Measurements from ENCODE around the gene LDLRAD3.

LDLRAD3 gene

DNA sequence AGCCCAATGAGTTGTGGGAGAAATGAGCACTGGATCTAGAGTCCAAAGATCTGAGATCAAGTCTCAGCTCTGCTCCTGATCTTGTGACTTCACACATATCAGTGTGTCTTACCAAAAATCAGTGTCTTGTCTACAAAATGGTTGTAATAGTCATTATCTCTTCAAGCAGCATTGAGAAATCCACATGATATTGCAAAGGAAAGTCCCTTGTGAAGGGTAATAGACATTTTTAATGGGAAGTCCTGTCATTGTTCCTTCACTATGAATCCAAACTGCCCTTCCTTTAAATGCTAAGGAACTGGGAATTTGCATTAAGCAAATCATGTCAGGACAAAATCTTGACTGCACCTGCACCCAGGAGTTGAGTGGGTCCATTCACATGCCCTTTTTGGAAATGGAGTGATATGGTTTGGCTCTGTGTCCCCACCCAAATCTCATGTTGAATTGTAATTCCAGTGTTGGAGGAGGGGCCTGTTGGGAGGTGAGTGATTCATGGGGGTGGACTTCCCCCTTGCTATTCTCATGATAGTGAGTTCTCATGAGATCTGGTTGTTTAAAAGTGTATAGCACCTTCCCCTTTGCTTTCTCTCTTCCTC is 294.3 kb downstream of the LDLRAD3 start:
- no peak for DNase-seq (ENCODE audit: low read depth in 2 of 2)

DNA sequence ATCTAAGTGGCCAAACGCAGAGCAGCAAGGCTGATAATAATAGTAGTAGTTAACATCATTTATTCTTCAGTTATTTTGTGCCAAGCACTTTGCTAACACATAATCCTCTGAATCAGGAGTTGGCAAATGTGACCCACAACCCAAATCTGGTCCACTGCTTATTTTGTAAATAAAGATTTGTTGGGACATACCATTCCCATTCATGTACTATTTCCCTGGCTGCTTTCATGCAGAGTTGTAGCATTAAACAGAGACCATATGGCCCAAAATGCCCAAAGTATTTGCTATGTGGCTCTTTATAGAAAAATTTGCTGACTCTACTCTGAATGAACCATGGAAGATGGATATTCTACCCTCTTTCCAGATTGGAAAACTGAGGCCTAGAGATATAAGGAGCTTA is 295.0 kb downstream of the LDLRAD3 start:
- no peak for DNase-seq (ENCODE audit: low read depth in 2 of 2)

DNA sequence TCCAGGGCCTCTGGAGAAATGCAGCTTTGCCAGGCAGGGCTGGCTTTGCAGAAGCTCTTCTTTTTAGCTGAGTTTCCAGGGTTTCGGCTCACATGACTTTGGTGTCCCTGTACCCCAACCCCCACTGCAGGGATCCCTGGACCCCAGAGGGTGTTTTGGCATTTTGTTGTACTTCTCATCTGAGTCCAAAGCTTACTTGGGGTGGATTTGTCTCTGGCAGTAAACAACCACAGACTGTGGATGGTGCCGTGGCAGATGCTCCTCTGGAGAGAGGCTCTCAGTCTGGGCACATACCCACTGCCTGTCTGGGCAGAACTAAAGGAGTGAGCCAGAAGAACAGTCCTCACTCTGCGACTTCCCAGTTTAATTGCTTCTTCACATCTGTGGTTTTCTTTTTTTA is 295.8 kb downstream of the LDLRAD3 start:
- no peak for DNase-seq (ENCODE audit: low read depth in 2 of 2)

DNA sequence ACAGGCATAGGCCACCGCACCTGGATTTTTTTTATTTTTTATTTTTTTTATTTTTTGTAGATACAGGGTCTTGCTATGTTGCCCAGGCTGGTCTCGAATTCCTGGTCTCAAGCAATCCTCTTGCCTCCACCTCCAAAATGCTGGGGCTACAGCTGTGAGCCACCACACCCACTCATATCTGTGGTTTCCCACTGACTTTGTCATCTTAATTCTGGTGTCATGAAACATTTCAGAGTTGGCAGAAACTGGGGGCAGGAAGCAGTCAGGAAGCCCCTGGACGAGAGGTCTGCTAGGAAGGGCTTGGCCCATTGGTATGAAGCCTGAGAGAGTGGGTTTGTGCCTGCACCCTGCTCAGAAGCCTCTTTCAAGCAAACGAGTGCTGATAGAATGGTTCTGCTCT is 296.3 kb downstream of the LDLRAD3 start:
- DNase-seq (ENCODE audit: low read depth in 2 of 2): no peak

DNA sequence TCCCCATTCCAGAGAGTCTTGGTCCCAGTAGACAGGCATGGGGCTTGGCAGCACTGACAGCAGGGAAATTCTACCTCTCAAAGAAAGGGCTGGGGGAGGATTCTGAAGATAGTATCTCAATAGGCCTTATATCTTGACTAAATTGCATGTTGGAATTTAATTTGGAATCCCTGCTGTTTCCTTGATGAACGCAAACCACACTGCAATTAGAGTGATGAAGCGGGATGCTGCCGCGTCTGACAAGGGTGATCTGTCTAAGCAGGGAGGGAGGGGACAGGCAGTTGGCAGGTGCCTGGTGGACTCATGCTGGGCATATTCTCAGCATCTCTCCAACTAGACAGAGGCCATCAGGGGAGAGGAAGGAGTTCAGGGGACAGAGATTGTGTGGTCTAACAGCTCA is 296.9 kb downstream of the LDLRAD3 start:
- DNase-seq (ENCODE audit: low read depth in 2 of 2): no peak

DNA sequence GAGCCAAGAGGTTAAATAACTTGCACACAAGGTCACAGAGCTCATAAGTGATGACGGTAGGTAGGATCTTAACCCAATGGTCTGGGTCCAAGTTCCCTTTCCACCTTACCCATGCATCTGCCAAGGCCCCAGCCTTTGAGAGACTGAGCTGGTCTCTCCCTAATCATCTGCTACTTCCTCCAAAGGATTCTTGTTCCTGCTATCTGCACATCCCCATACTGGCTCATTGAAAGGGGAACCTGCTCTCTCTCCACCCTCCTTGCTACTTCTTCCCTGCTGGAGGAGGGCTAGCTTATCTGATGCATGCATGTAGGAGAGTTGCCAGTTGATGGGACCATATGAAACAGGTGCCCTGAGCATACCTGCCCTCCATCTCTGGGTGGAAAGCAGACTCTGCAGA is 297.6 kb downstream of the LDLRAD3 start:
- no peak for DNase-seq (ENCODE audit: low read depth in 2 of 2)

DNA sequence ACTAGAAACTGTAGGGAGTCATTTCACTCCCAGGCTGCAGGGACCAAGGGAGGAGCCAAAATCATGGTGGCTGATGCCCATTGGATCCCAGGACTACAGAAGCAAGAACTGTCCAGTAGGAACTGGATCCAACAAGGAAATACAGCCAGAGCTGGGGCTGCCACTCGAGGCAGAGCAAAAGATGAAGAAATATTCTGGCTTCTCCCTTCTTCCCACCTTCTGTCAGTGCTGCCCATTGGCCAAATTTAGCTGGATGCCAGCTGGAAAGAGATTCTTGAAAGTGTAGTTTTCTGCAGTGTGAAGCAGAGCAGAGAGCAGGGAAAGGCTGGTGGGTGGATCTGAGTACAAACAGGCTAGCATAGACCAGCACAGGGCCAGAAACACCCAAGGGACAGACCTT is 299.8 kb downstream of the LDLRAD3 start:
- no peak for DNase-seq (ENCODE audit: low read depth in 2 of 2)

DNA sequence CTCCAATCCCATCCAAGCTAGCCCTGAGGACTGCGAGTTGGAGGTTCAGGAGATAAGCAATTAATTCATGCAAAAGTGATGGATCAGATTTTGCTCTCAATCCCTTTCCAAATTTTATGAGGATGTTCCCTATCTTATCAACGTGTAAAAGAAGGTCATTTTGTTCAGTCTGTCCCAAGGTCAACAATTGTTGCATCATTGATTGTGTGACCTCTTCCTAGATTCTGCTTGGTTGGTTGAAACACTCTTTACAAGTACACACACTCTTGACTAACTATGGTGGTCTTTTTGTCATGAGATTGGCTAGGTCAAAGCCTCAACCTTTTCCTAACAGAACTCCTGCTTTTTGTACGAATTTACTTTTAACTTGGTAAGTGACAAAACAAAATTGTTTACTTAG is 303.6 kb downstream of the LDLRAD3 start:
- no peak for DNase-seq (ENCODE audit: low read depth in 2 of 2)

DNA sequence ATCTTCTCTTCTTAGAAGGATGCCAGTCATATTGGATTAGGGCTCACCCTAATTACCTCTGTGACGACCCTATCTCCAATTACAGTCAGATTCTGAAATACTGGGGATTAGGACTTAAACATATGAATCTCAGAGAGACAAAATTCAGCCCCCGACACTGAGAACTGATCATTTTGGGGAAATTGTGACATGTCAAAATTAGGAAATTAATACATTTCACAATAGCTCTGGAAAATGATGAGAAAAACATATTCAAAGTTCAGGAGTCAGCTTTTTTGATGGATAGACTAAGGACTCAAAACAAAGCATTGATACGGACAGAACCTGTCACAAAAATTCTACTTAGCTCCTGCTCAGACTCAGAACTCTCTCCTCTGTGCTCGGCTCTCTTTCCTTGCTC is 304.6 kb downstream of the LDLRAD3 start:
- no peak for DNase-seq (ENCODE audit: low read depth in 2 of 2)

DNA sequence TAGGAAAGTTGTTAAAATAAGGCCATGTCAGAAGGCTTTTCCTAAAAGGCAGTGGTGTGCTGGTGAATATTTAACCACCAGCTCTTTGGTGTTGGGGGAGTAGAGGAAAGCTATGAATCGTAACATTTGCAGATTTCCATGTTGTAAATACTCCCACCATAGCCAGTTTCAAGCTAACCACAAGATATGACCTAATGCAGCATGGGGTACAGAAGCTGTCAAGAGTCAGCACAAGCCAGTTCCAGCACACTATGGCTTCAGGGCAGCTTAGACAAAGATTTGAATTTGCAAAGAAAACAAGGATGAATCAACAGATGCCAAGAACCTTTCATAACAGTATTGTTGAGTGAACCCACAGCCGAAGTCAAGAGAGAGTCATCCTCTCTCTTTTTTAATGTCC is 305.4 kb downstream of the LDLRAD3 start:
- no peak for DNase-seq (ENCODE audit: low read depth in 2 of 2)

DNA sequence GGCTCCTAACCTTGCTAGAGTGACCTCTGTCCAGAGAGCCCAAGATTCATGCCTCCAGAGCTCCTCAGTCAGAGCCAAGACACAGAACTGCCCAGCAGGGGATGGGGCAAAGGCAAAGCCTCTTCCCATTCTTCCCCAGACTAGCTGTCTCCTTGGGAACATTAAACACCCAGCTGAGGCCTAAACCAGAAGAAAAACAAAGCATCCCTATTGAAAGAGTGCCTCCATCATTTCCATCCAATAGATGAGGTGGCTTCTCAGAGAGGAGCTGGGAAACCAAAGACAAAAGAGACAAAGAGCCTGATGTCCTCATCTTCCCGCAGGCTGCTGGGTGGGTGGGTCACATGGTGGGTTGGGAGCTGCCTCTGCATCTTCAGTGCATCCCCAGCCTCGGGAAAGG is 308.0 kb downstream of the LDLRAD3 start:
- no peak for DNase-seq (ENCODE audit: low read depth in 2 of 2)

DNA sequence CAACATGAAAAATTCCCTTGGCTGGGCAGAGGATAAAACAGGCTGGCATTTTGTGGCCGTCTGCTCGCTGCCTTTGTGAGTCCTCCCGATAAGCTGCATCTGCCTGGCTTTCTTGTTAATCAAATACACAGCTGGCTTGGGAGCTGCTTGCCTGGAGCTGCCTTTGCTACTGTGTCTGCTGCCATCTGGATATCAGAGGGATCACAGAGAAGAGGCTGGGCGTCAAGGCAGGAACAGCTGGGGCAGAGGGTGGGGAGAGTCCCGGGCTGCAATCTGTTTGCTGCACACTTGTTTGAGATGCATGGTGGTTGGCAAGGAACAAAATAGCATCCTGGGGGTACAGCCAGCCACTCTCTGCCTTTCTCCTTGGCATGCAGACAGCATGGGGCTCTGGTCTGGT is 309.4 kb downstream of the LDLRAD3 start:
- no peak for DNase-seq (ENCODE audit: low read depth in 2 of 2)

DNA sequence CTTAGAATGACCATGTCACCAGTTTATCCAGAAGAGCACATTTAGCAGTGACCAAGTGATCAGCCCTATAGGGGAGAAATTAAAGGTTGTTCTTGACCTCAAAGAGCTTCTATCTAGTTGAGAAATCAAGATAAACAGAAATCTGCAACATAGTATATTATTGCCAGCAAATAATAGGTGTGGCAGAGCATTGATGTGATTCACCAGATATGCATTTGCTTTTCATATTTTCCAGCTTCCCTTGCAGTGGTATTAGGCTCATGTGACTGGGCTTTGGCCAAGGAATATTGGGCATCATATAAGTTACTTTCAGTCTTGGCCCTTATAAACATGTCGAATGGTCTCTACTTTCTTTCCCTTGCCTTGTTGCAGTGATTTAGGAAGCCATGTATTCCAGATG is 310.9 kb downstream of the LDLRAD3 start:
- no peak for DNase-seq (ENCODE audit: low read depth in 2 of 2)

DNA sequence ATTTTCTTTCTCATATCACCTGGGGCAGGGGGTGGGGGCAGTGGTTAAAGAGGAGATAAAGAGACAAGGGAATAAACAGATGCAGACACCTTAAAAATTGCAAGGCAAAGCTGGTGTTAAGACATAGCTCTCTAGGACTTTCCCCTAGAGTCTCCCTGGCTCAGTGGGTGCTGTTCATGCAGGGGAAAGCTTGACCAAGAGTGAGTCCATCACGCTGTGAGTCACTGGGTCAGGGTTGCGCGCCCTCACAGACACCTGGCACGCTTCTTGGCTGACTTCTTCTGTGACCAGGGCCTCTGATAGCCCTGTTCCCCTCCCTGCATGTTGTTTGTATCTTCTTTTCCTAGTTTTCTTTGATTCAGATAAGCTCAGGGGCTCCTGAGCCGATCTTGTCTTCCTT is 313.5 kb downstream of the LDLRAD3 start:
- DNase-seq (ENCODE audit: low read depth in 2 of 2): no peak

DNA sequence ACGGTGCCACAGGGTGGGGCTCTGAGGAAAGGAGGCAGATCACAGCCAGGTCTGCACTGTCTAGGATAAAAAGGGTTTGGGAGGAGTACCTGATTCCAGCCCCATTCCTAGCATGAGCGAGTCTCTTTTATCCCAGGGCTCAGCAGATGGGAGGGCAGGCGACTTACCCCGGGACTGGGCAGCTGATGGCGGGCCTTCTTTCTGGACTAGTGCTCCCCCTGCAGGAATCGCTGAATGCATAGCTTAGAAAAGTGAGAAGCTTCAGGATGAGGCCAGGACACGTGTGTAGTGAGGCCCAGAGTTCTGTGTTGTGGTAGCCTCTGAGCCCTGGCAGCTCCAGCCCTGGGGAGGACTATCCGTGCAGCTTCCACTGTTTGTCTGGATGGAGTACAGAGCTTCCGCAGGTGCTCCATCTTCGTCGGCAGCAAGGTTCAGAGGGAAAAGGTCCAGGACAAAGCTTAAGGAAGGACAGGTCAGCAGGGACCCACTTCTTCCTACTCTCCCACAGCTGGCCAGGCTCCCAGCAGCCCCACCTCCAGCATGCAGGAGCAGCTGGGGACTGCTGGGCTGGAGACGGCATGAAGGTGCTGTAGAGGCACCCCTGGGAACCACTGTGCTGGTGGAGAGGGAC is 315.0 kb downstream of the LDLRAD3 start:
- DNase-seq (ENCODE audit: low read depth in 2 of 2): peak in 1 of 2 donors; percentile 9

DNA sequence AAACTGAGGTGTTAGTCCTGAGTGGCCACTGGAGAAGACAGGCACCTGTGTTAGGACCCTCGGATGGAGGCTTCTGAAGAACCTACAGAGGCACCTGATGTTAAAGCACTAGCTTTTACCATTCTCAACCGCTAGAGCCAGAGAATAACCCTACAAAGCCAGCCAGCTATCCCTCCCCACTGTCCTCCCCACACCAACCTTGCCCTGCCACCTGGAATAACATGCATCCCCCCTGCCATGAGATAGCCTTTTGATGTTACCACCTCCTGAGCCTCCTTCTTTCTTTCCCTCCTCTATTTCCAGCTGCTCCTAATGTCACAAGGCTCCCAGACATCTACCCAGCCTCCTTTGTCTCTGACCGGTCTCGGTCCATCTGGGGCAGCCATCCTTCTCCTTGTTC is 317.2 kb downstream of the LDLRAD3 start:
- no peak for DNase-seq (ENCODE audit: low read depth in 2 of 2)

DNA sequence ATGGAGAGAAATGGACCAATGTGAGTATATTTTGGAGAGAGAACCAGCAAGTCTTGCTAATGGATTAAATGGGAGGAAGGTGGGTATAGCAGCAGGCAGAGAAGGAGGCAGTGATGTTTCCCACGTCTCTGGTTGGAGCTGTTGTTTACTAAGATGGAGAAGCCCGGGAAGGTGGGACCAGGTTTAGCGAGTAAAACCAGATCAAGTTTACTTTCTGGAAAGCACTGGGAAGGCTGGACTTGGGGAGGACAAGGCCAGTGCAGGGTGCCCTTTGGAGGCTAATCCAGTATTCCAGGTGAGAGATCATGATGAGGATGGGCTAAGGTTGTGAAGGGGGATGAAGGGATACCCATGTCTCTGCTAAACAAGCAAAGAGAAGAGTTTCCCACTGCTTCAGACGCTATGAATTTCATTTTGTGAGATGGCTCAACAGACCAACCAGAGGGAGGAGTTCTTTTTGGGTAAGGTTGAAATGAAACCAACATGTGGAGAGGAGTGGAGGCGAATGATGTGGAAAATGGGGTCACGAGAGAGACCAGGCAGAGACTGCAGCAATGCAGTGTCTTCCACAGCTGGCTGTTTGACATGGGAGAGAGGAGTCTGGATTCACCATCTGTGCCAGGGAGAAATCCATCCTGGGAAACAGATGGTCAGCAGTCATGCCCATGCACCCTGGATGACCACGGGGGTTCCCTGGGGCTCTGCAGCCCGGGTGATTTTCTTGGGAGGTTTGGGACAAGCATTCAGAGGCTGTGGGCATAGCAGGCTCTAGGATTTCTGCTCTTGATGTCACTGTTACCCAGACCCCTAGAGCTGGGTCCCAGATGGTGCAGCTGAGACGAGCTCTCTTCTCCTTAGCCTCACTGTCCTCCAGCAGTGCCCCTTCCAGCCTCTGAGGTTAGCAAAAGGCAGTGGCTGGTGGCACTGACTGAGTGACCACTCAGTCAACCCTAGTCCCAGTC is 320.4 kb downstream of the LDLRAD3 start:
- no peak for DNase-seq (ENCODE audit: low read depth in 2 of 2)

DNA sequence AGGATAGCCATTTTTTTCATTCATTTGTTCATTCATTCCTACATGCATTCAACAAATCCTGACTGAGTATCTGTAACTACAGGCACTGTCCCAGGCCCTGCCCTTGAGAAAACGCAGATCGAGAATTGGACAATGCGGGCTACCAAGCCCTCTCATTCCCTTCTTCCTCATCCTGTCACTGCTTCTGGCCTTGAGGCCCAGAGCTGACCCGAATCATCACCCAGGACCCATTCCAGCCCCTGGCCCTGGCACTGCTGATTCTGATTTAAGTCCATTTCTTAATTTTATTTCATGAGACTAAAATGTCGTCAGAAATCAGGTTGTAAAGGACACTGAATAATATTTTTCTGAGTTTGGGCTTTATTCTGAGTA is 321.1 kb downstream of the LDLRAD3 start:
- DNase-seq (ENCODE audit: low read depth in 2 of 2): no peak

DNA sequence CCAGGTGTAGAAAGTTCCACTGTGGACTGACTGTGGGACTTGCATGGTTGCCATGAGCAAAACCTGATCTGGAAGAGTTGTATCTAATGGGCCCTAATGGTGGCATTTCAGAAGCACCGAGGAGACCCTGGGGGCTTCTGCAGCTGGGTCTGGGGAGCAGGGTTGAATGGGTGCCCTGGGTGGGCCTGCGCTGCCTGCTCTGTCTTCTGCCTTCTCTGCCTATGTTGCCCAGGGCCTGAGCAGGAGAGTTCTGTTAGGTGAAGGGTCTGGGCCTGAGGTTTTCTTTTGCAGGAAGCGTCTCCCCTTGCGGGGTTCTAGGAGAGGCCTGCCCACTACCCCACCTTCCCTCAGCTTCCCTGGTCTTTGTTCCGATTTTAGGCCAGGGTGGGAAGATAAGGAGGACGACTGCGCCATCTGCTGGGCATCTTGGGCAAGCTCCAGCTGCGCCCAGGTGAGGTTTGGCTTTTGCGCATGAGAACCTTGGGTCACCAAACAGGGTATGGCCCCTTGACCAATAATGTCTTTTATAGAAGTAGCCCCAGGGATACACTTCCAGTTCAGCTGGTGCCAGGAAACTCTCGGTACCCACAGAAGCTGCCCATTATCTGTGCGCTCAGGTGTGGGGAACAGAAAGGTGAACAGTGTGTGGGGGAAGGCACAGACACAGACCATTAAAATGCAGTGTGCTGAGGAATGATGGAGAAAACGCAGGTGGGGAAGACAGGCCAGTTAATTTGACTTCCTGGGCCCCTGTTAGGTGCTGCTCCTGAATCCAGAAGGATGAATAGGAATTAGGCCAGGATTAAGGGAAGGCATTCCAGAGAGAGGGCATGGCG is 322.1 kb downstream of the LDLRAD3 start:
- peak; percentile 31 to 39 for DNase-seq (ENCODE audit: low read depth in 2 of 2)

DNA sequence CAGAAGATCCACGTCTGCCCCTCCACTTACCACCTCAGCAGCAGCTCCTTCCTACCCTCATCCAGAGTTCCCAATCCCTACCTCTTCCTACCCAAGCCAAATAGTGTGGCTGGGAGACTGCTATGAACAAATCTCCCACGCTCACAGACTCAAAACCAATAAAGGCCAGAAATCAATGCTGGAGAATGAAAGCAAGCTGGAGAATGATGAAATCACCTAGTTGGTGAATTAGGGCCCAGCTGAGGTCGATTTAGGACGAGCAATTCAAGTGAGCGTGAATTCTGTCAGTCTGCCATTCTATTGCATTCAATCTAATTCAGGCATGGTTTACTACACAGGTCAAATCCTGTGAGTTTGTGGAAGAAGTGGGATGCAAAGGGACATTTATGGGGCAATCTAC is 322.9 kb downstream of the LDLRAD3 start:
- DNase-seq (ENCODE audit: low read depth in 2 of 2): no peak

DNA sequence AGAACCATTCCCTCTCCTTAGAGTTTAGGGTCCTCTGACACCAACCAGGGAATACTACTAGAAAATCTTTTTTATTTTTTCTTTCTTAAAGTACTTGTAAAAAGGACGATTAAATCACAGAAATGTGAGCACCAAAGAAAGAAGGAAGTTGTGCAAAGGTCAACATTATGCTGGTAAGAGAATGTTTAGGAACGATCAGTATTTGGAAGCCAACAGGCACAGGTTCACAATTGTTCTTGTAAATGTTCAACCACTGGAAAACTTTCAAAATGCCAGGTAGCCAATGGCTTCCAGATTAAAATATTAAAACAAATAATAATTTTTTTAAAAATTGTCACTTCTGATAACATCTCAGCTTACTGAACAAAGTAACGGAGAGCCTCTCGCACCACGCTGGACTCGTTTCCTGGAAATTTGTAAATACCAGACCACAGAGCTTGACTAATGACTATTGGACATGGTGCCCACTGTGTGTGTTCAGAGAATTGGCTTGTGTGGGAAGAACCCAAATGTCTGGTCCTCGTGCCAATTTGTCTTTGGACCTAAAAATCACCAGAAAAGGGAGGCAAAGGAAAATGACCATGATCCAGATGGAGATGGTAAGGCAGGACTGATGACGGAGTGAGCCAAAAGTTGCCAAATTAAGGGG is 324.6 kb downstream of the LDLRAD3 start:
- DNase-seq (ENCODE audit: low read depth in 2 of 2): no peak

DNA sequence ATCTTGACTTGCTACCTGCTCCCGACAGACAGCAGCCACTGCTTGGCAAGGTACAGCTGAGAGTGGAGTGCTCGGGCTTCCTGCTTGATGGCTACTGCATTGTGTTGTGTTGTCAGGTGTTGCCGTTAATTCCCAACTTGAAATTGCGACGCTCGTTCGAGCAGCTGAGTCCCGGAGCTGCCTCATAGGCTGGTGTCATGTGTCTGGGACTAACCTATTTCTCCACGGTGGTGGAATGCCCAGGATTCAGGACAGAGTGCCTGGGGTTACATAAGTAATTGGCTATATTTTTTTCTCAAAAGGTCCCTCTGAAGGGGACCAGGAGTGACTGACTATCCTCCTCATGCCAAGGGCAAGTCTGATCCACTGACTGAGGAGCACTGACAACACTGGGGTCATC is 326.8 kb downstream of the LDLRAD3 start:
- DNase-seq (ENCODE audit: low read depth in 2 of 2): no peak

Data from stimulated activated CD4-positive, alpha-beta T cell treated with anti-CD3 and anti-CD28 coated beads, Interleukin-15, amount 100 ng/mL, for 48 hours (primary cell).